T-cell (primary cell): ENCODE measurements around the gene PIK3CA. TPM values are rescaled to one million over a fixed set of nuclear protein-coding genes. Genes with fewer than 3 reads are reported as not detected.
A peak's percentile ranks its signal among the peaks of the same experiment; 100 is the strongest.

Source experiments
- ATAC-seq, 4 experiments: fragments of 200-7000 bp in 3 of 4; fragments of 150-1000 bp in 1 of 4; cut with Tn5 transposase; replicated peaks in 1 of 4; 1 replicate in 3 of 4; 2 replicates in 1 of 4; pipeline ENCODE4 v1.10.0; 2021; ENCODE audit warnings: moderate library complexity in 3 of 4, mild to moderate bottlenecking in 2 of 4, moderate number of reproducible peaks in 1 of 4
- CTCF ChIA-PET, 2 donors: fragments of 300-600 bp; sonication (Branson Sonifier 250); formaldehyde crosslinking; loops; one replicate each; lab custom pipeline; 2022; ENCODE audit warnings: antibody characterized with exemption in 2 of 2; lab: Charles Lee
- POLR2A ChIA-PET, 2 donors: fragments of 300-600 bp; sonication (Branson Sonifier 250); formaldehyde crosslinking; loops; one replicate each; lab custom pipeline; 2022; ENCODE audit warnings: antibody characterized with exemption in 2 of 2; lab: Charles Lee
- DNase-seq, 35 experiments: peaks; one replicate each; pipeline versions ENCODE4 v3.0.0 to v3.0.0-alpha.2; 2013 to 2023
- H3K27ac ChIP-seq: one replicate; pipeline ENCODE4 v1.5.1; 2013; ENCODE audit warnings: low read length
- H3K27me3 ChIP-seq, 2 experiments: replicated peaks in 1 of 2; 1 replicate in 1 of 2; 2 replicates in 1 of 2; pipeline versions ENCODE4 v1.6.1 to v1.7.0; 2013; ENCODE audit warnings: low read length in 1 of 2, mixed read lengths in 1 of 2; ENCODE audit not compliant: control insufficient read depth in 2 of 2, insufficient read depth in 2 of 2; ENCODE audit errors: extremely low read depth in 1 of 2
- H3K36me3 ChIP-seq, 2 donors: 1 replicate in 1 of 2; 2 replicates in 1 of 2; pipeline versions ENCODE4 v1.6.1 to v1.7.0; 2013; ENCODE audit warnings: low read length in 1 of 2; ENCODE audit not compliant: control insufficient read depth in 2 of 2, insufficient read depth in 1 of 2; ENCODE audit errors: extremely low read depth in 1 of 2
- H3K4me1 ChIP-seq, 2 experiments: 1 replicate in 1 of 2; 2 replicates in 1 of 2; pipeline versions ENCODE4 v1.6.1 to v1.7.0; 2013; ENCODE audit warnings: low read length in 2 of 2, mixed read lengths in 1 of 2; ENCODE audit not compliant: insufficient read depth in 2 of 2, control insufficient read depth in 1 of 2; ENCODE audit errors: extremely low read depth in 1 of 2
- H3K4me3 ChIP-seq, 2 donors: 1 replicate in 1 of 2; 2 replicates in 1 of 2; pipeline versions ENCODE4 v1.5.1 to v1.7.0; 2013; ENCODE audit warnings: mild to moderate bottlenecking in 2 of 2, low read length in 1 of 2, moderate library complexity in 1 of 2; ENCODE audit not compliant: control insufficient read depth in 1 of 2; ENCODE audit errors: extremely low read depth in 1 of 2
- H3K9me3 ChIP-seq: 2 replicates; pipeline ENCODE4 v1.7.0; 2013
- H3K27ac Mint-ChIP-seq, 2 donors: one replicate each; pipeline ENCODE4 v1.8.0; 2020 to 2021; ENCODE audit warnings: mild to moderate bottlenecking in 2 of 2, mixed read lengths in 2 of 2
- H3K27me3 Mint-ChIP-seq, 2 donors: one replicate each; pipeline ENCODE4 v1.8.0; 2021 to 2022; ENCODE audit warnings: mixed read lengths in 2 of 2
- H3K36me3 Mint-ChIP-seq: one replicate; pipeline ENCODE4 v1.8.0; 2021; ENCODE audit warnings: mixed read lengths
- H3K4me1 Mint-ChIP-seq, 3 donors: one replicate each; pipeline ENCODE4 v1.8.0; 2020 to 2022; ENCODE audit warnings: mixed read lengths in 3 of 3, mild to moderate bottlenecking in 1 of 3
- H3K4me3 Mint-ChIP-seq, 3 donors: one replicate each; pipeline ENCODE4 v1.8.0; 2020 to 2022; ENCODE audit warnings: mild to moderate bottlenecking in 3 of 3, mixed read lengths in 3 of 3, moderate library complexity in 3 of 3
- H3K9me3 Mint-ChIP-seq, 3 donors: one replicate each; pipeline ENCODE4 v1.8.0; 2020 to 2022; ENCODE audit warnings: mixed read lengths in 3 of 3
- WGBS: methylation state at CpG from one replicate; pipeline ENCODE4 v1.1.5; 2013; ENCODE audit warnings: missing lambda C conversion rate; ENCODE audit not compliant: insufficient coverage; 5-methylcytosine and 5-hydroxymethylcytosine counted together
- total RNA-seq, 35 experiments: library from RNA in 6 of 35; stranded (reverse) in 6 of 35; fragments of 120-200 nt in 1 of 35; gene quantifications; one replicate each; pipeline versions ENCODE4 v1.2.1 to v1.2.4 and lab custom pipeline; 2013 to 2026

PIK3CA gene
- total RNA-seq, 5 donors from 2014 or later (not counting 1 experiment from before 2014, with no cell fraction given) = 33.8 to 43.5 (median 34.8) TPM

GRCh38 chr3:179149951-179150350 lies 1.8 kb downstream of the PIK3CA start:
- Histone ChIP-seq H3K4me1 (peaks cover 8 to 30% of the 10 kb centered on the region in 2 experiments), H3K4me3 (peak overlapping the region in 1 of 2 donors; percentile 90), H3K27me3 (no peaks in the 10 kb centered on the region), H3K27ac (peak overlapping the region; percentile 85), H3K9me3 (no peaks in the 10 kb centered on the region), H3K36me3 (no peaks in the 10 kb centered on the region)
- Mint-ChIP-seq H3K4me1 (peaks cover 51 to 53% (median 52%) of the 10 kb centered on the region in 3 donors), H3K27me3 (no peaks in the 10 kb centered on the region), H3K9me3 (no peaks in the 10 kb centered on the region), H3K27ac (peak overlapping the region; percentile 96 to 99), H3K36me3 (no peaks in the 10 kb centered on the region), H3K4me3 (peak overlapping the region in 2 of 3 donors; percentile 95 to 99)
- ChIA-PET POLR2A (interaction anchor here in 1 of 2 donors (0.6 to 1.4 kb wide), 5 partner anchors 10 to 1743 kb away, joined by 3 to 7 read pairs (median 4); no protein-coding TSS in a partner anchor), CTCF (interaction anchor here (1.0 to 1.6 kb wide), 3 partner anchors 58 to 166 kb away, joined by 3 to 7 read pairs (median 6); no protein-coding TSS in a partner anchor)
- no peak for ATAC-seq
- DNase-seq = peak in 1 of 35 experiments; percentile 9
- no CpG with 5 or more reads among the region's 4 CpGs for WGBS

DNA sequence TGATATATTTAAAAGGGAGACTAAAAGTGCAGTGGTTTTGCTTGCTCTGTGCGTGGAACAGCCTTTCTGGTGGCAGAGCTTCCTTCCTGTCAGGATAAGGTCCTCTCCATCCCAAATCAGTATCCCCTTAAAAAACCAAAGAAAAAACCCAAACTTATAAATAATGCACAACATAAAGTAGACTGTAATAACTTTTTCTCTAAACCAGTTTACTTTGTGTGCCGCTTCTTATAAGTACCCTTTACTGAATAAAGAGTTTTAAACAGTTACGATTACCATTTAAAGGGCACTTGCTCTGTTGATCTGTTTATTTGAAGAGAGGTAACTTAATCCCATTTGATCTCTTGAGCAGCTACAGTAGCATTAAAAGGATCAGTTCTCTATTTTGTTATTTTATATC lies 2.5 kb downstream of the PIK3CA start:
- Histone ChIP-seq H3K9me3 (no peaks in the 10 kb centered on the region), H3K27ac (no peak overlapping the region), H3K27me3 (no peaks in the 10 kb centered on the region), H3K4me1 (peaks cover 8 to 30% of the 10 kb centered on the region in 2 experiments), H3K4me3 (no peak overlapping the region), H3K36me3 (no peaks in the 10 kb centered on the region)
- DNase-seq (no peak), ATAC-seq (no peak)
- ChIA-PET CTCF (no interaction called here), POLR2A (interaction anchor here (0.6 to 0.7 kb wide), 5 partner anchors 9 to 1744 kb away, joined by 3 to 7 read pairs (median 4); no protein-coding TSS in a partner anchor)
- H3K4me3 Mint-ChIP-seq = peak overlapping the region; percentile 5 to 50 (median 21)
- peaks cover 54 to 57% (median 55%) of the 10 kb centered on the region in 3 donors for H3K4me1 Mint-ChIP-seq
- no CpG with 5 or more reads among the region's 3 CpGs for WGBS
- peak overlapping the region in 1 of 2 donors; percentile 37 for H3K27ac Mint-ChIP-seq
- H3K36me3 Mint-ChIP-seq = no peaks in the 10 kb centered on the region
- H3K27me3 Mint-ChIP-seq = no peaks in the 10 kb centered on the region
- H3K9me3 Mint-ChIP-seq = no peaks in the 10 kb centered on the region

- peak overlapping the region in 1 of 3 donors; percentile 5 for H3K4me3 Mint-ChIP-seq
- DNase-seq (no peak), ATAC-seq (no peak)
- H3K27me3 ChIP-seq = no peaks in the 10 kb centered on the region
- peak overlapping the region in 1 of 2 donors; percentile 12 for H3K27ac Mint-ChIP-seq
- H3K27me3 Mint-ChIP-seq = no peaks in the 10 kb centered on the region
- ChIA-PET CTCF (no interaction called here), POLR2A (interaction anchor here in 1 of 2 donors (0.6 to 0.7 kb wide), 2 partner anchors 15 to 326 kb away, joined by 3 to 4 read pairs; no protein-coding TSS in a partner anchor)
- H3K9me3 ChIP-seq = no peaks in the 10 kb centered on the region
- no peaks in the 10 kb centered on the region for H3K36me3 Mint-ChIP-seq
- no peaks in the 10 kb centered on the region for H3K9me3 Mint-ChIP-seq
- no peak overlapping the region for H3K27ac ChIP-seq
- no peak overlapping the region for H3K4me3 ChIP-seq
- peaks cover 63 to 65% (median 64%) of the 10 kb centered on the region in 3 donors for H3K4me1 Mint-ChIP-seq
- H3K36me3 ChIP-seq = no peaks in the 10 kb centered on the region
- peaks cover 8 to 30% of the 10 kb centered on the region in 2 experiments for H3K4me1 ChIP-seq
Measured at GRCh38 chr3:179151474-179151873, 3.3 kb downstream of the PIK3CA start.

- Mint-ChIP-seq H3K4me3 (no peak overlapping the region), H3K4me1 (peaks cover 82 to 85% (median 82%) of the 10 kb centered on the region in 3 donors), H3K27me3 (no peaks in the 10 kb centered on the region), H3K36me3 (no peaks in the 10 kb centered on the region), H3K27ac (no peak overlapping the region), H3K9me3 (no peaks in the 10 kb centered on the region)
- H3K9me3 ChIP-seq = no peaks in the 10 kb centered on the region
- no peaks in the 10 kb centered on the region for H3K27me3 ChIP-seq
- ChIA-PET CTCF (no interaction called here), POLR2A (no interaction called here)
- DNase-seq (no peak), ATAC-seq (no peak)
- no peak overlapping the region for H3K4me3 ChIP-seq
- WGBS = no CpG with 5 or more reads among the region's 1 CpG
- H3K36me3 ChIP-seq = no peaks in the 10 kb centered on the region
- peaks cover 2 to 25% of the 10 kb centered on the region in 2 experiments for H3K4me1 ChIP-seq
- no peak overlapping the region for H3K27ac ChIP-seq
Measured at GRCh38 chr3:179156170-179156569, 8.0 kb downstream of the PIK3CA start.

GRCh38 chr3:179156775-179157174 lies 8.6 kb downstream of the PIK3CA start:
- no peak overlapping the region for H3K27ac ChIP-seq
- peaks cover 2 to 19% of the 10 kb centered on the region in 2 experiments for H3K4me1 ChIP-seq
- H3K36me3 Mint-ChIP-seq = no peaks in the 10 kb centered on the region
- ATAC-seq (no peak), DNase-seq (no peak)
- H3K36me3 ChIP-seq = no peaks in the 10 kb centered on the region
- H3K27ac Mint-ChIP-seq = no peak overlapping the region
- no peaks in the 10 kb centered on the region for H3K9me3 Mint-ChIP-seq
- no peaks in the 10 kb centered on the region for H3K27me3 ChIP-seq
- H3K4me3 Mint-ChIP-seq = no peak overlapping the region
- ChIA-PET CTCF (no interaction called here), POLR2A (interaction anchor here (0.5 to 0.6 kb wide), 2 partner anchors 9 to 62 kb away, joined by 6 to 17 read pairs; no protein-coding TSS in a partner anchor)
- no CpG with 5 or more reads among the region's 1 CpG for WGBS
- H3K4me3 ChIP-seq = no peak overlapping the region
- no peaks in the 10 kb centered on the region for H3K9me3 ChIP-seq
- peaks cover 78 to 82% (median 79%) of the 10 kb centered on the region in 3 donors for H3K4me1 Mint-ChIP-seq
- no peaks in the 10 kb centered on the region for H3K27me3 Mint-ChIP-seq

- no peaks in the 10 kb centered on the region for H3K27me3 ChIP-seq
- no peaks in the 10 kb centered on the region for H3K36me3 ChIP-seq
- no peak for DNase-seq
- peaks cover 2 to 14% of the 10 kb centered on the region in 2 experiments for H3K4me1 ChIP-seq
- Mint-ChIP-seq H3K27me3 (no peaks in the 10 kb centered on the region), H3K27ac (no peak overlapping the region), H3K4me1 (peaks cover 79 to 84% (median 80%) of the 10 kb centered on the region in 3 donors), H3K36me3 (no peaks in the 10 kb centered on the region), H3K4me3 (no peak overlapping the region), H3K9me3 (no peaks in the 10 kb centered on the region)
- H3K27ac ChIP-seq = no peak overlapping the region
- ATAC-seq = no peak
- ChIA-PET CTCF (interaction anchor here in 1 of 2 donors (0.6 to 0.8 kb wide), 2 partner anchors 10 to 1613 kb away, joined by 3 read pairs; partner anchors contain the start of gene PIK3CA), POLR2A (interaction anchor here in 1 of 2 donors (0.6 kb wide), 1 partner anchor 76 kb away, joined by 3 read pairs; no protein-coding TSS in a partner anchor)
- no peak overlapping the region for H3K4me3 ChIP-seq
- no CpG with 5 or more reads among the region's 6 CpGs for WGBS
- H3K9me3 ChIP-seq = no peaks in the 10 kb centered on the region
Measured at GRCh38 chr3:179158336-179159039, 10.3 kb downstream of the PIK3CA start.
